ENCODE measurements around the gene RMRP. TPM values are rescaled to one million over a fixed set of nuclear protein-coding genes. Genes with fewer than 3 reads are reported as not detected.
A peak's percentile ranks its signal among the peaks of the same experiment; 100 is the strongest.

Gene RMRP
- total and polyA plus RNA-seq, 2 donors (not counting 1 experiment from before 2014, with no cell fraction given): 7,890 TPM; not detected in 1

GRCh38 chr9:35675732-35676392 lies 18.0 kb upstream of the RMRP start:
- H2AFZ ChIP-seq (ENCODE audit: insufficient read depth, low read depth, low read length, poor library complexity, severe bottlenecking): peak overlapping the region; percentile 81
- Mint-ChIP-seq H3K27ac (no peak overlapping the region), H3K27me3 (peaks cover 9% of the 10 kb centered on the region), H3K9me3 (ENCODE audit: insufficient read depth) (no peaks in the 10 kb centered on the region), H3K4me1 (peaks cover 29% of the 10 kb centered on the region), H3K4me3 (peak overlapping the region; percentile 87)
- H3K4me2 ChIP-seq (replicated peaks; ENCODE audit: low read depth, low read length, poor library complexity, severe bottlenecking): peak overlapping the region; percentile 92
- DNase-seq: peak; percentile 55
- H3K9ac ChIP-seq (ENCODE audit: low read length): peak overlapping the region; percentile 61
- H3K27me3 ChIP-seq (replicated peaks in 1 of 4; ENCODE audit: control extremely low read depth in 1 of 4, control insufficient read depth in 3 of 4, insufficient read depth in 4 of 4, low read length in 3 of 4): peaks cover 0 to 14% (median 3%) of the 10 kb centered on the region in 4 experiments
- H3K79me2 ChIP-seq (ENCODE audit: control insufficient read depth, insufficient read depth, low read length): no peaks in the 10 kb centered on the region
- H3K4me1 ChIP-seq (ENCODE audit: control insufficient read depth in 2 of 2, insufficient read depth in 2 of 2, low read length in 2 of 2): peaks cover 21 to 29% of the 10 kb centered on the region in 2 donors
- TF ChIP-seq EZH2 (IDR thresholded peaks at IDR 0.05; ENCODE audit: borderline replicate concordance, insufficient read depth, low read depth, low read length, poor library complexity, severe bottlenecking): no peak
- peak overlapping the region in 4 of 5 experiments; percentile 47 to 60 (median 52) for H3K4me3 ChIP-seq (ENCODE audit: control extremely low read depth in 1 of 5, extremely low read depth in 1 of 5, insufficient read depth in 1 of 5, low read depth in 2 of 5, low read length in 4 of 5)
- intact Hi-C loops (cut with micrococcal nuclease): no loop called here
- H3K36me3 ChIP-seq (replicated peaks in 1 of 2; ENCODE audit: control extremely low read depth in 1 of 2, control insufficient read depth in 1 of 2, extremely low read depth in 1 of 2, insufficient read depth in 2 of 2, low read length in 1 of 2): no peaks in the 10 kb centered on the region
- ChIA-PET POLR2A (interaction anchor here (0.6 to 1.1 kb wide), 2 partner anchors 40 to 51 kb away, joined by 3 to 5 read pairs; no protein-coding TSS in a partner anchor), CTCF (interaction anchor here (0.7 to 2.3 kb wide), 8 partner anchors 12 to 150 kb away, joined by 3 to 10 read pairs (median 4); partner anchors contain the start of gene RMRP)
- H3K9me3 ChIP-seq (ENCODE audit: control extremely low read depth in 1 of 3, control insufficient read depth in 2 of 3, insufficient read depth in 1 of 3, low read length in 2 of 3): peaks cover 0 to 4% (median 0%) of the 10 kb centered on the region in 3 donors
- H3K27ac ChIP-seq (ENCODE audit: low read length in 2 of 2): no peak overlapping the region
- no peaks in the 10 kb centered on the region for H4K20me1 ChIP-seq (ENCODE audit: control insufficient read depth, insufficient read depth, low read length, poor library complexity, severe bottlenecking)
- 14% methylated on average over 51 of the region's 51 CpGs for WGBS (ENCODE audit: insufficient coverage)
- ATAC-seq (ENCODE audit: low read depth): peak; percentile 71

GRCh38 chr9:35675204-35675603 lies 17.4 kb upstream of the RMRP start:
- Mint-ChIP-seq H3K27ac (no peak overlapping the region), H3K27me3 (peaks cover 9% of the 10 kb centered on the region), H3K4me3 (peak overlapping the region; percentile 87), H3K4me1 (peaks cover 23% of the 10 kb centered on the region), H3K9me3 (ENCODE audit: insufficient read depth) (no peaks in the 10 kb centered on the region)
- DNase-seq (no peak), ATAC-seq (ENCODE audit: low read depth) (no peak)
- no peaks in the 10 kb centered on the region for H3K79me2 ChIP-seq (ENCODE audit: control insufficient read depth, insufficient read depth, low read length)
- peaks cover 15 to 22% of the 10 kb centered on the region in 2 donors for H3K4me1 ChIP-seq (ENCODE audit: control insufficient read depth in 2 of 2, insufficient read depth in 2 of 2, low read length in 2 of 2)
- H3K27ac ChIP-seq (ENCODE audit: low read length in 2 of 2): no peak overlapping the region
- WGBS (ENCODE audit: insufficient coverage): 50% methylated on average over 12 of the region's 13 CpGs
- H3K4me3 ChIP-seq (ENCODE audit: control extremely low read depth in 1 of 5, extremely low read depth in 1 of 5, insufficient read depth in 1 of 5, low read depth in 2 of 5, low read length in 4 of 5): peak overlapping the region in 4 of 5 experiments; percentile 47 to 60 (median 52)
- H3K27me3 ChIP-seq (replicated peaks in 1 of 4; ENCODE audit: control extremely low read depth in 1 of 4, control insufficient read depth in 3 of 4, insufficient read depth in 4 of 4, low read length in 3 of 4): peaks cover 0 to 14% (median 3%) of the 10 kb centered on the region in 4 experiments
- peak overlapping the region; percentile 81 for H2AFZ ChIP-seq (ENCODE audit: insufficient read depth, low read depth, low read length, poor library complexity, severe bottlenecking)
- peak overlapping the region; percentile 92 for H3K4me2 ChIP-seq (replicated peaks; ENCODE audit: low read depth, low read length, poor library complexity, severe bottlenecking)
- ChIA-PET POLR2A (no interaction called here), CTCF (interaction anchor here (0.7 to 2.3 kb wide), 11 partner anchors 10 to 548 kb away, joined by 3 to 10 read pairs (median 4); partner anchors contain the start of genes ARHGEF39 and RMRP)
- no peaks in the 10 kb centered on the region for H3K36me3 ChIP-seq (replicated peaks in 1 of 2; ENCODE audit: control extremely low read depth in 1 of 2, control insufficient read depth in 1 of 2, extremely low read depth in 1 of 2, insufficient read depth in 2 of 2, low read length in 1 of 2)
- peak overlapping the region; percentile 61 for H3K9ac ChIP-seq (ENCODE audit: low read length)
- H3K9me3 ChIP-seq (ENCODE audit: control extremely low read depth in 1 of 3, control insufficient read depth in 2 of 3, insufficient read depth in 1 of 3, low read length in 2 of 3): peaks cover 0 to 4% (median 0%) of the 10 kb centered on the region in 3 donors
- no peaks in the 10 kb centered on the region for H4K20me1 ChIP-seq (ENCODE audit: control insufficient read depth, insufficient read depth, low read length, poor library complexity, severe bottlenecking)
- intact Hi-C loops (cut with micrococcal nuclease): no loop called here
- no peak for TF ChIP-seq CTCF (IDR thresholded peaks at IDR 0.05)
- TF ChIP-seq EZH2 (IDR thresholded peaks at IDR 0.05; ENCODE audit: borderline replicate concordance, insufficient read depth, low read depth, low read length, poor library complexity, severe bottlenecking): no peak

Measured in B cell (primary cell).